Thoracic aorta (tissue), 2 donors: Measurements from ENCODE around the gene HSPB9. TPM values are rescaled to one million over a fixed set of nuclear protein-coding genes. Genes with fewer than 3 reads are reported as not detected.
"Not testable (repeated sequence)": the region's sequence is repeated elsewhere in the genome, so short reads cannot be mapped to it uniquely, and the experiment has no call there.

Experiments
- ATAC-seq: fragments of 150-250 bp; one replicate; pipeline ENCODE4 v1.8.0; 2017; ENCODE audit warnings: low read depth; ENCODE audit not compliant: insufficient number of reproducible peaks, low FRiP score
- DNase-seq: peaks from one replicate; pipeline ENCODE4 v3.0.0-alpha.2; 2020; ENCODE audit warnings: low spot score
- H3K27ac ChIP-seq, 2 donors: fragments of 200-600 bp; sonication (generic); 1 replicate in 1 of 2; 2 replicates in 1 of 2; pipeline ENCODE4 v1.5.1; 2016; ENCODE audit warnings: mild to moderate bottlenecking in 2 of 2, moderate library complexity in 2 of 2
- H3K27me3 ChIP-seq: fragments of 200-600 bp; sonication (generic); replicated peaks from 2 replicates; pipeline ENCODE4 v1.6.0; 2016; ENCODE audit warnings: mild to moderate bottlenecking; ENCODE audit not compliant: insufficient read depth
- H3K36me3 ChIP-seq: fragments of 200-600 bp; sonication (generic); one replicate; pipeline ENCODE4 v1.5.1; 2016
- H3K4me1 ChIP-seq, 2 donors: fragments of 200-600 bp; sonication (generic); 1 replicate in 1 of 2; 2 replicates in 1 of 2; pipeline versions ENCODE4 v1.5.1 to v1.6.0; 2016; ENCODE audit warnings: low read depth in 2 of 2, mild to moderate bottlenecking in 1 of 2; ENCODE audit not compliant: control insufficient read depth in 1 of 2
- H3K4me3 ChIP-seq: fragments of 200-600 bp; sonication (generic); 2 replicates; pipeline ENCODE4 v1.5.1; 2016; ENCODE audit warnings: mild to moderate bottlenecking
- H3K9me3 ChIP-seq: fragments of 200-600 bp; sonication (generic); 2 replicates; pipeline ENCODE4 v1.5.1; 2016
- total RNA-seq, 2 donors: library from RNA; depleted of rRNA; stranded (reverse); fragments of >200 nt; gene quantifications; one replicate each; pipeline versions ENCODE4 v1.1.0 to v1.2.3, GENCODE V29; 2016
- TF ChIP-seq, protein P1 (sequence below): fragments of 200-600 bp; sonication (generic); IDR thresholded peaks from one replicate; pipeline ENCODE4 v1.5.1; 2019; ENCODE audit warnings: antibody characterized with exemption

HSPB9 gene
- total RNA-seq, 2 donors from 2014 or later: not detected

- Histone ChIP-seq H3K4me1 (peaks cover 34 to 64% of the 10 kb centered on the region in 2 donors), H3K27ac (no peak overlapping the region), H3K4me3 (no peak overlapping the region), H3K36me3 (peaks cover 3% of the 10 kb centered on the region), H3K9me3 (no peaks in the 10 kb centered on the region), H3K27me3 (no peaks in the 10 kb centered on the region)
- DNase-seq (no peak), ATAC-seq (no peak)
- TF ChIP-seq, protein P1, sequence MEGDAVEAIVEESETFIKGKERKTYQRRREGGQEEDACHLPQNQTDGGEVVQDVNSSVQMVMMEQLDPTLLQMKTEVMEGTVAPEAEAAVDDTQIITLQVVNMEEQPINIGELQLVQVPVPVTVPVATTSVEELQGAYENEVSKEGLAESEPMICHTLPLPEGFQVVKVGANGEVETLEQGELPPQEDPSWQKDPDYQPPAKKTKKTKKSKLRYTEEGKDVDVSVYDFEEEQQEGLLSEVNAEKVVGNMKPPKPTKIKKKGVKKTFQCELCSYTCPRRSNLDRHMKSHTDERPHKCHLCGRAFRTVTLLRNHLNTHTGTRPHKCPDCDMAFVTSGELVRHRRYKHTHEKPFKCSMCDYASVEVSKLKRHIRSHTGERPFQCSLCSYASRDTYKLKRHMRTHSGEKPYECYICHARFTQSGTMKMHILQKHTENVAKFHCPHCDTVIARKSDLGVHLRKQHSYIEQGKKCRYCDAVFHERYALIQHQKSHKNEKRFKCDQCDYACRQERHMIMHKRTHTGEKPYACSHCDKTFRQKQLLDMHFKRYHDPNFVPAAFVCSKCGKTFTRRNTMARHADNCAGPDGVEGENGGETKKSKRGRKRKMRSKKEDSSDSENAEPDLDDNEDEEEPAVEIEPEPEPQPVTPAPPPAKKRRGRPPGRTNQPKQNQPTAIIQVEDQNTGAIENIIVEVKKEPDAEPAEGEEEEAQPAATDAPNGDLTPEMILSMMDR: no peak
Observed at GRCh38 chr17:42138749-42139492, 16.3 kb downstream of the HSPB9 start.

- H3K36me3 ChIP-seq, H3K4me3 ChIP-seq, H3K27me3 ChIP-seq, ATAC-seq, H3K9me3 ChIP-seq, DNase-seq: not testable (repeated sequence)
- Histone ChIP-seq H3K27ac (peak overlapping the region in 1 of 2 donors; percentile 56), H3K4me1 (peaks cover 34 to 55% of the 10 kb centered on the region in 2 donors)
Observed at GRCh38 chr17:42140690-42141089, 18.1 kb downstream of the HSPB9 start.

DNA sequence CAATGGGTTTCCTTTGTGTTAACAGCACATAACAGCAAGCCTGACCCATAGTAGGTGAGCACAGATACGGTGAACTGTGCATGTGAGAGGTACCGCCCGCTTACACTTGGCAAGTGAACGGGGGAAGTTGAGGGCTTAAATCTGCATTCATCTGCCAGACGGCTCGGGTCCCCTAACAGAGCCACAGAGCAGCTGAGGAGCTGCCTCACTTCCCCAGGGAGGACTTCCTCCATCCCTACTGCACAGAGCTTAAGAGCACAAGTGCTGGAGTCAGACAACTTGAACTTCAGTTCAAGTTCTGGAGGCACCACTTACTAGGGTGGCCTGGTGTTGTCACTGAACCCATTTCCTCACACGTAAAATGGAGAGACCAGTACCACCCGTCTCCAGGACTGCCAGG is 18.8 kb downstream of the HSPB9 start:
- Histone ChIP-seq H3K4me1 (peaks cover 34 to 48% of the 10 kb centered on the region in 2 donors), H3K27me3 (no peaks in the 10 kb centered on the region), H3K27ac (peak overlapping the region in 1 of 2 donors; percentile 56), H3K4me3 (no peak overlapping the region), H3K36me3 (peaks cover 5% of the 10 kb centered on the region), H3K9me3 (no peaks in the 10 kb centered on the region)
- TF ChIP-seq, protein P1: no peak
- ATAC-seq (no peak), DNase-seq (no peak)

- ATAC-seq: no peak
- H3K9me3 ChIP-seq: no peaks in the 10 kb centered on the region
- peak overlapping the region; percentile 16 for H3K4me3 ChIP-seq
- TF ChIP-seq, protein P1: no peak
- H3K27me3 ChIP-seq: no peaks in the 10 kb centered on the region
- peaks cover 11% of the 10 kb centered on the region for H3K36me3 ChIP-seq
- peak overlapping the region; percentile 24 to 56 for H3K27ac ChIP-seq
- peaks cover 30 to 42% of the 10 kb centered on the region in 2 donors for H3K4me1 ChIP-seq
- no peak for DNase-seq
Observed at GRCh38 chr17:42142371-42142896, 19.8 kb downstream of the HSPB9 start.

GRCh38 chr17:42143138-42143537 is 20.5 kb downstream of the HSPB9 start:
- Histone ChIP-seq H3K27ac (peak overlapping the region; percentile 24 to 56), H3K36me3 (peaks cover 12% of the 10 kb centered on the region), H3K4me1 (peaks cover 30 to 39% of the 10 kb centered on the region in 2 donors)
- ATAC-seq, H3K27me3 ChIP-seq, H3K9me3 ChIP-seq, DNase-seq, H3K4me3 ChIP-seq: not testable (repeated sequence)

GRCh38 chr17:42146911-42147607 is 24.5 kb downstream of the HSPB9 start:
- Histone ChIP-seq H3K36me3 (peaks cover 12% of the 10 kb centered on the region), H3K4me1 (peaks cover 16 to 32% of the 10 kb centered on the region in 2 donors), H3K27ac (no peak overlapping the region), H3K4me3 (no peak overlapping the region), H3K9me3 (no peaks in the 10 kb centered on the region), H3K27me3 (no peaks in the 10 kb centered on the region)
- TF ChIP-seq, protein P1: no peak
- DNase-seq: no peak
- no peak for ATAC-seq
